HEK293 (cell line): ENCODE results near the gene TRIM2.

Source experiments
- CTCF ChIA-PET: fragments of 350-600 bp; formaldehyde crosslinking; extraction: SDS; loops from one replicate; lab custom pipeline; 2021; ENCODE audit warnings: antibody characterized with exemption; lab: Yijun Ruan, JAX
- POLR2A ChIA-PET: fragments of 300-600 bp; formaldehyde crosslinking; extraction: SDS; loops from one replicate; lab custom pipeline; 2020; ENCODE audit warnings: antibody characterized with exemption, inconsistent platforms; lab: Yijun Ruan, JAX
- H3K27ac ChIP-seq: fragments of 200-500 bp; sonication (Bioruptor generic); 2 replicates; pipeline ENCODE4 v1.5.1; 2014; ENCODE audit warnings: low read depth, low read length, control low read depth, inconsistent platforms; ENCODE audit errors: extremely low read depth
- H3K36me3 ChIP-seq, 2 experiments: fragments of 200-500 bp in 1 of 2; sonication (Bioruptor generic) in 1 of 2; 1 replicate in 1 of 2; 2 replicates in 1 of 2; pipeline ENCODE4 v1.5.1; 2014 to 2017; ENCODE audit warnings: inconsistent platforms in 2 of 2, low read length in 2 of 2; ENCODE audit not compliant: control insufficient read depth in 2 of 2, insufficient read depth in 1 of 2
- H3K4me1 ChIP-seq: fragments of 200-500 bp; sonication (Bioruptor generic); 2 replicates; pipeline ENCODE4 v1.5.1; 2014; ENCODE audit warnings: mild to moderate bottlenecking, low read length, inconsistent platforms; ENCODE audit not compliant: control insufficient read depth, insufficient read depth
- H3K4me3 ChIP-seq: 2 replicates; pipeline ENCODE4 v1.5.1; 2011; ENCODE audit warnings: low read depth, mild to moderate bottlenecking, control low read depth, low read length, moderate library complexity
- H3K9me3 ChIP-seq: fragments of 200-500 bp; sonication (Bioruptor generic); 2 replicates; pipeline ENCODE4 v1.5.1; 2014; ENCODE audit warnings: low read depth, low read length, inconsistent platforms; ENCODE audit not compliant: control insufficient read depth, insufficient read depth
- BCL6B ChIP-seq: fragments of 450-650 bp; formaldehyde crosslinking; IDR thresholded peaks from 2 replicates; pipeline ENCODE4 v1.5.1; 2017; ENCODE audit warnings: missing biosample characterization, missing genetic modification characterization
- PBX3 ChIP-seq: sonication (generic); formaldehyde crosslinking; IDR thresholded peaks from 2 replicates; pipeline ENCODE4 v1.8.1; 2022; ENCODE audit warnings: mild to moderate bottlenecking, moderate library complexity, missing genetic modification reagents
- WT1 ChIP-seq: fragments of 450-650 bp; formaldehyde crosslinking; IDR thresholded peaks from 2 replicates; pipeline ENCODE4 v1.5.1; 2016; ENCODE audit warnings: missing biosample characterization, missing genetic modification characterization
- ZBTB44 ChIP-seq: fragments of 450-650 bp; IDR thresholded peaks from 2 replicates; pipeline ENCODE4 v1.5.1; 2018; ENCODE audit warnings: missing biosample characterization, mild to moderate bottlenecking, missing genetic modification characterization
- ZFP3 ChIP-seq: fragments of 450-650 bp; formaldehyde crosslinking; IDR thresholded peaks from 2 replicates; pipeline ENCODE4 v1.5.1; 2016; ENCODE audit warnings: low read depth, missing biosample characterization, missing genetic modification characterization
- ZNF114 ChIP-seq: fragments of 450-650 bp; formaldehyde crosslinking; IDR thresholded peaks from 2 replicates; pipeline ENCODE4 v1.5.0; 2017; ENCODE audit warnings: missing biosample characterization, missing genetic modification characterization
- ZNF132 ChIP-seq: fragments of 450-650 bp; formaldehyde crosslinking; IDR thresholded peaks from 2 replicates; pipeline ENCODE4 v1.5.1; 2017; ENCODE audit warnings: missing biosample characterization, missing genetic modification characterization, borderline replicate concordance
- ZNF175 ChIP-seq: fragments of 450-650 bp; formaldehyde crosslinking; IDR thresholded peaks from 2 replicates; pipeline ENCODE4 v1.5.1; 2016; ENCODE audit warnings: missing biosample characterization, missing genetic modification characterization
- ZNF214 ChIP-seq: fragments of 450-650 bp; formaldehyde crosslinking; IDR thresholded peaks from 2 replicates; pipeline ENCODE4 v1.5.1; 2017; ENCODE audit warnings: missing biosample characterization, mild to moderate bottlenecking, missing genetic modification characterization, borderline replicate concordance
- ZNF335 ChIP-seq: fragments of 450-650 bp; formaldehyde crosslinking; conservative IDR thresholded peaks from 2 replicates; pipeline ENCODE4 v1.5.1; 2016; ENCODE audit warnings: missing biosample characterization, missing genetic modification characterization
- ZNF350 ChIP-seq: fragments of 450-650 bp; formaldehyde crosslinking; IDR thresholded peaks from 2 replicates; pipeline ENCODE4 v1.5.0; 2017; ENCODE audit warnings: missing biosample characterization, mild to moderate bottlenecking, missing genetic modification characterization
- ZNF426 ChIP-seq: fragments of 450-650 bp; formaldehyde crosslinking; IDR thresholded peaks from 2 replicates; pipeline ENCODE4 v1.5.1; 2017; ENCODE audit warnings: missing biosample characterization, missing genetic modification characterization, mild to moderate bottlenecking, inconsistent platforms, moderate library complexity
- ZNF610 ChIP-seq: fragments of 450-650 bp; formaldehyde crosslinking; IDR thresholded peaks from 2 replicates; pipeline ENCODE4 v1.5.1; 2016; ENCODE audit warnings: missing biosample characterization, missing genetic modification characterization, borderline replicate concordance
- ZNF792 ChIP-seq: fragments of 450-650 bp; formaldehyde crosslinking; IDR thresholded peaks from 2 replicates; pipeline ENCODE4 v1.5.1; 2016; ENCODE audit warnings: missing biosample characterization, missing genetic modification characterization
- ZSCAN18 ChIP-seq: fragments of 450-650 bp; formaldehyde crosslinking; IDR thresholded peaks from 2 replicates; pipeline ENCODE4 v1.5.1; 2016; ENCODE audit warnings: missing biosample characterization, missing genetic modification characterization
- TF ChIP-seq, protein P1 (sequence below): fragments of 450-650 bp; formaldehyde crosslinking; IDR thresholded peaks from 2 replicates; pipeline ENCODE4 v1.5.1; 2017; ENCODE audit warnings: missing biosample characterization, missing genetic modification characterization
- TF ChIP-seq, protein P2 (sequence below): fragments of 450-650 bp; formaldehyde crosslinking; IDR thresholded peaks from 2 replicates; pipeline ENCODE4 v1.5.0; 2017; ENCODE audit warnings: missing biosample characterization, missing genetic modification characterization, borderline replicate concordance

TRIM2 gene

GRCh38 chr4:153257151-153257620, 52.9 kb downstream of the TRIM2 start (continued):
- no peak for TF ChIP-seq PBX3 (CRISPR knock-in tag)
- peak; percentile 99 for TF ChIP-seq ZBTB44 (tag by site-specific recombination)
- TF ChIP-seq ZNF175 = no peak
- no peak for TF ChIP-seq BCL6B
- no peak for TF ChIP-seq ZNF350
- TF ChIP-seq ZNF214 (tag by site-specific recombination) = no peak
- TF ChIP-seq, protein P1, sequence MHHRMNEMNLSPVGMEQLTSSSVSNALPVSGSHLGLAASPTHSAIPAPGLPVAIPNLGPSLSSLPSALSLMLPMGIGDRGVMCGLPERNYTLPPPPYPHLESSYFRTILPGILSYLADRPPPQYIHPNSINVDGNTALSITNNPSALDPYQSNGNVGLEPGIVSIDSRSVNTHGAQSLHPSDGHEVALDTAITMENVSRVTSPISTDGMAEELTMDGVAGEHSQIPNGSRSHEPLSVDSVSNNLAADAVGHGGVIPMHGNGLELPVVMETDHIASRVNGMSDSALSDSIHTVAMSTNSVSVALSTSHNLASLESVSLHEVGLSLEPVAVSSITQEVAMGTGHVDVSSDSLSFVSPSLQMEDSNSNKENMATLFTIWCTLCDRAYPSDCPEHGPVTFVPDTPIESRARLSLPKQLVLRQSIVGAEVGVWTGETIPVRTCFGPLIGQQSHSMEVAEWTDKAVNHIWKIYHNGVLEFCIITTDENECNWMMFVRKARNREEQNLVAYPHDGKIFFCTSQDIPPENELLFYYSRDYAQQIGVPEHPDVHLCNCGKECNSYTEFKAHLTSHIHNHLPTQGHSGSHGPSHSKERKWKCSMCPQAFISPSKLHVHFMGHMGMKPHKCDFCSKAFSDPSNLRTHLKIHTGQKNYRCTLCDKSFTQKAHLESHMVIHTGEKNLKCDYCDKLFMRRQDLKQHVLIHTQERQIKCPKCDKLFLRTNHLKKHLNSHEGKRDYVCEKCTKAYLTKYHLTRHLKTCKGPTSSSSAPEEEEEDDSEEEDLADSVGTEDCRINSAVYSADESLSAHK = no peak
- TF ChIP-seq ZFP3 (tag by site-specific recombination) = no peak
- TF ChIP-seq ZNF426 (tag by site-specific recombination) = no peak
- TF ChIP-seq WT1 = 0 out of 2 replicates have a peak, but pooled peaks have one; percentile 33

GRCh38 chr4:153257991-153258390, 53.7 kb downstream of the TRIM2 start:
- ChIA-PET CTCF (interaction anchor here (0.7 kb wide), 1 partner anchor 44 kb away, joined by 3 read pairs; no protein-coding TSS in a partner anchor), POLR2A (interaction anchor here (0.6 kb wide), 1 partner anchor 19 kb away, joined by 3 read pairs; no protein-coding TSS in a partner anchor)
- no peak overlapping the region for H3K27ac ChIP-seq
- H3K36me3 ChIP-seq = no peaks in the 10 kb centered on the region
- H3K9me3 ChIP-seq = no peaks in the 10 kb centered on the region
- H3K4me1 ChIP-seq = peaks cover 14% of the 10 kb centered on the region; the same call in 1 of the 2 replicates
- TF ChIP-seq ZNF132 (no peak), ZNF335 (tag by site-specific recombination) (no peak), ZNF114 (tag by site-specific recombination) (no peak), ZNF610 (tag by site-specific recombination) (no peak), ZNF792 (tag by site-specific recombination) (no peak), ZSCAN18 (tag by site-specific recombination) (no peak)
- TF ChIP-seq, protein P2, sequence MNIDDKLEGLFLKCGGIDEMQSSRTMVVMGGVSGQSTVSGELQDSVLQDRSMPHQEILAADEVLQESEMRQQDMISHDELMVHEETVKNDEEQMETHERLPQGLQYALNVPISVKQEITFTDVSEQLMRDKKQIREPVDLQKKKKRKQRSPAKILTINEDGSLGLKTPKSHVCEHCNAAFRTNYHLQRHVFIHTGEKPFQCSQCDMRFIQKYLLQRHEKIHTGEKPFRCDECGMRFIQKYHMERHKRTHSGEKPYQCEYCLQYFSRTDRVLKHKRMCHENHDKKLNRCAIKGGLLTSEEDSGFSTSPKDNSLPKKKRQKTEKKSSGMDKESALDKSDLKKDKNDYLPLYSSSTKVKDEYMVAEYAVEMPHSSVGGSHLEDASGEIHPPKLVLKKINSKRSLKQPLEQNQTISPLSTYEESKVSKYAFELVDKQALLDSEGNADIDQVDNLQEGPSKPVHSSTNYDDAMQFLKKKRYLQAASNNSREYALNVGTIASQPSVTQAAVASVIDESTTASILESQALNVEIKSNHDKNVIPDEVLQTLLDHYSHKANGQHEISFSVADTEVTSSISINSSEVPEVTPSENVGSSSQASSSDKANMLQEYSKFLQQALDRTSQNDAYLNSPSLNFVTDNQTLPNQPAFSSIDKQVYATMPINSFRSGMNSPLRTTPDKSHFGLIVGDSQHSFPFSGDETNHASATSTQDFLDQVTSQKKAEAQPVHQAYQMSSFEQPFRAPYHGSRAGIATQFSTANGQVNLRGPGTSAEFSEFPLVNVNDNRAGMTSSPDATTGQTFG (tag by site-specific recombination) = no peak
- TF ChIP-seq, all 188 proteins: peak for 0
- no peak overlapping the region for H3K4me3 ChIP-seq
